K562 (cell line): Measurements from ENCODE around the gene BAIAP2. TPM values are rescaled to one million over a fixed set of nuclear protein-coding genes. Genes with fewer than 3 reads are reported as not detected.

Experiments
- ATAC-seq: fragments of 200-7000 bp; cut with Tn5 transposase; 3 replicates; pipeline ENCODE4 v1.9.1; 2020; ENCODE audit warnings: moderate library complexity
- BruUV-seq: library from RNA; stranded (reverse); fragments of 400-500 nt; replicated peaks from 2 replicates; lab custom pipeline; 2021; lab: Mats Ljungman, UMichigan
- CTCF ChIA-PET: fragments of 300-600 bp; formaldehyde crosslinking; extraction: SDS; loops from one replicate; lab custom pipeline; 2021; ENCODE audit warnings: low intra/inter-chr PET ratio; lab: Yijun Ruan, JAX
- POLR2A ChIA-PET: fragments of 300-600, 350-650 bp; sonication (Branson Sonifier 250); formaldehyde crosslinking; extraction: SDS; loops from one replicate; lab custom pipeline; 2021; ENCODE audit warnings: antibody characterized with exemption, inconsistent platforms; lab: Yijun Ruan, JAX
- DNase-seq, 4 experiments: peaks; one replicate each; pipeline versions ENCODE4 v3.0.0 to v3.0.0-alpha.2; 2011 to 2018; ENCODE audit warnings: low spot score in 3 of 4, mixed read lengths in 3 of 4; ENCODE audit errors: extremely low read depth in 1 of 4
- FAIRE-seq: peaks from 2 replicates; lab custom pipeline; 2011; peaks lifted over from hg19 to GRCh38; lab: Jason Lieb, UNC
- H2AFZ ChIP-seq: 2 replicates; pipeline ENCODE4 v1.6.0; 2011; ENCODE audit warnings: low read depth, low read length, control low read depth, inconsistent platforms
- H3K27ac ChIP-seq: fragments of 200-600 bp; 3 replicates; pipeline ENCODE4 v1.8.0; 2011; ENCODE audit warnings: low read depth, mild to moderate bottlenecking, control low read depth, inconsistent platforms, low read length, moderate library complexity, mixed read lengths; ENCODE audit errors: extremely low read depth
- H3K27me3 ChIP-seq, 2 experiments: fragments of 300-600 bp in 1 of 2; 2 replicates in 1 of 2; 3 replicates in 1 of 2; pipeline versions ENCODE4 v1.6.0 to v1.8.0; 2011; ENCODE audit warnings: inconsistent platforms in 2 of 2, low read length in 2 of 2, mild to moderate bottlenecking in 1 of 2, mixed read lengths in 1 of 2, moderate library complexity in 1 of 2; ENCODE audit not compliant: control insufficient read depth in 2 of 2, insufficient read depth in 2 of 2
- H3K36me3 ChIP-seq: fragments of 300-600 bp; 3 replicates; pipeline ENCODE4 v1.8.0; 2011; ENCODE audit warnings: mild to moderate bottlenecking, low read length, inconsistent platforms; ENCODE audit not compliant: control insufficient read depth, insufficient read depth
- H3K4me1 ChIP-seq, 2 experiments: fragments of 200-600 bp in 1 of 2; replicated peaks in 1 of 2; 2 replicates in 1 of 2; 3 replicates in 1 of 2; pipeline versions ENCODE4 v1.5.1 to v1.8.0; 2011; ENCODE audit warnings: inconsistent platforms in 2 of 2, low read length in 2 of 2, mild to moderate bottlenecking in 1 of 2, mixed read lengths in 1 of 2, moderate library complexity in 1 of 2; ENCODE audit not compliant: control insufficient read depth in 2 of 2, insufficient read depth in 2 of 2
- H3K4me2 ChIP-seq: 2 replicates; pipeline ENCODE4 v1.6.1; 2011; ENCODE audit warnings: low read length, control low read depth, inconsistent platforms, mixed read lengths; ENCODE audit not compliant: insufficient read depth
- H3K4me3 ChIP-seq: fragments of 200-600 bp; sonication (generic), shearing (Covaris generic); 2 replicates; pipeline ENCODE4 v1.5.1; 2016; ENCODE audit warnings: control low read depth, inconsistent platforms
- H3K79me2 ChIP-seq: fragments of 200-600 bp; 3 replicates; pipeline ENCODE4 v1.8.0; 2011; ENCODE audit warnings: low read length, inconsistent platforms; ENCODE audit not compliant: control insufficient read depth, insufficient read depth
- H3K9ac ChIP-seq, 2 experiments: 2 replicates each; pipeline versions ENCODE4 v1.6.0 to v1.6.1; 2011; ENCODE audit warnings: low read depth in 2 of 2, low read length in 2 of 2, control low read depth in 1 of 2, inconsistent platforms in 1 of 2, mild to moderate bottlenecking in 1 of 2, mixed read lengths in 1 of 2; ENCODE audit not compliant: insufficient read depth in 1 of 2
- H3K9me1 ChIP-seq: one replicate; pipeline ENCODE4 v1.6.0; 2011; ENCODE audit warnings: inconsistent platforms, mild to moderate bottlenecking, low read length, moderate library complexity; ENCODE audit not compliant: control insufficient read depth, insufficient read depth
- H3K9me3 ChIP-seq: replicated peaks from 2 replicates; pipeline ENCODE4 v1.5.1; 2011; ENCODE audit warnings: low read depth, low read length, inconsistent platforms; ENCODE audit not compliant: control insufficient read depth, insufficient read depth
- H4K20me1 ChIP-seq: replicated peaks from 2 replicates; pipeline ENCODE4 v1.6.1; 2011; ENCODE audit warnings: low read length, inconsistent platforms, mixed read lengths; ENCODE audit not compliant: control insufficient read depth, insufficient read depth
- ATF2 ChIP-seq: sonication (generic); formaldehyde crosslinking; IDR thresholded peaks from 2 replicates; pipeline ENCODE4 v1.8.1; 2022; ENCODE audit warnings: missing genetic modification reagents
- BDP1 ChIP-seq: IDR thresholded peaks from 3 replicates; pipeline ENCODE4 v1.6.1; 2011; ENCODE audit not compliant: insufficient read length, insufficient read depth
- EZH2 ChIP-seq: IDR thresholded peaks from 2 replicates; pipeline ENCODE4 v1.6.1; 2012; ENCODE audit warnings: low read depth, mild to moderate bottlenecking, inconsistent platforms, low read length, borderline replicate concordance
- FOXJ3 ChIP-seq: sonication (generic); formaldehyde crosslinking; IDR thresholded peaks from 2 replicates; pipeline ENCODE4 v1.4.0; 2020; ENCODE audit warnings: mild to moderate bottlenecking, missing genetic modification reagents
- HEY1 ChIP-seq: fragments of 250-450 bp; sonication (Bioruptor Pico); IDR thresholded peaks from 2 replicates; pipeline ENCODE4 v1.5.0; 2020; ENCODE audit warnings: mild to moderate bottlenecking, moderate library complexity, borderline replicate concordance
- JUND ChIP-seq, 2 experiments: IDR thresholded peaks; 2 replicates in 1 of 2; 3 replicates in 1 of 2; pipeline ENCODE4 v1.6.1; 2011; ENCODE audit warnings: borderline replicate concordance in 2 of 2, low read depth in 2 of 2, low read length in 2 of 2, improper control_type of control experiment in 1 of 2, missing biosample characterization in 1 of 2, missing genetic modification characterization in 1 of 2, missing genetic modification reagents in 1 of 2
- TFE3 ChIP-seq: fragments of 450-650 bp; formaldehyde crosslinking; IDR thresholded peaks from 2 replicates; pipeline ENCODE4 v1.4.0; 2020; ENCODE audit warnings: mild to moderate bottlenecking, mixed read lengths
- TSC22D4 ChIP-seq: fragments of 450-650 bp; IDR thresholded peaks from 2 replicates; pipeline ENCODE4 v1.6.1; 2016; ENCODE audit warnings: missing genetic modification characterization, missing biosample characterization, control low read depth
- ZNF311 ChIP-seq: fragments of 250-450 bp; sonication (Bioruptor Pico); IDR thresholded peaks from 2 replicates; pipeline ENCODE4 v1.4.0; 2020; ENCODE audit warnings: mild to moderate bottlenecking, moderate library complexity
- WGBS: fragments of 100-300 bp; shearing (Covaris generic); methylation state at CpG from one replicate; pipeline ENCODE4 v1.1.6; 2016; ENCODE audit warnings: low coverage, mixed read lengths; ENCODE audit not compliant: insufficient coverage; ENCODE audit errors: missing lambda C conversion rate; 5-methylcytosine and 5-hydroxymethylcytosine counted together
- in situ Hi-C: fragments of 300-500 bp; cut with MboI; formaldehyde crosslinking; loops from 4 replicates; pipeline ENCODE4 v1.15.0; 2018; ENCODE audit warnings: inconsistent platforms, mixed read lengths
- intact Hi-C: fragments of 100-400 bp; cut with micrococcal nuclease; formaldehyde crosslinking; loops from 2 replicates; pipeline ENCODE4 v1.14.2; 2022
- polyA plus RNA-seq, 8 experiments: library from polyadenylated mRNA; depleted of rRNA in 4 of 8; stranded (reverse) in 5 of 8; unstranded in 3 of 8; fragments of >200 nt; fragmentation: Nextera tagmentation in 2 of 8; fragmentation: Illumina TruSeq in 1 of 8; extraction: Ambion mirVana in 2 of 8; extraction: Trizol in 1 of 8; gene quantifications; 2 replicates each; pipeline versions ENCODE4 v1.2.1 to v1.2.3, GENCODE V29; 2011 to 2014; ENCODE audit warnings: inconsistent platforms in 1 of 8, missing spikeins in 1 of 8
- total RNA-seq, 7 experiments: library from RNA; depleted of rRNA in 6 of 7; stranded (reverse); fragments of >200 nt in 6 of 7; fragmentation: Illumina TruSeq in 2 of 7; extraction: Trizol in 2 of 7; gene quantifications; 2 replicates each; pipeline versions ENCODE4 v1.2.1 to v1.2.3, GENCODE V29; 2011 to 2021; ENCODE audit warnings: low replicate concordance in 1 of 7
- TF ChIP-seq, protein P1 (sequence below), 3 experiments: IDR thresholded peaks in 2 of 3; conservative IDR thresholded peaks in 1 of 3; 2 replicates each; pipeline ENCODE4 v1.5.1; 2011 to 2012; ENCODE audit warnings: low read length in 3 of 3, mild to moderate bottlenecking in 3 of 3, control low read depth in 2 of 3, improper control_type of control experiment in 1 of 3, inconsistent platforms in 1 of 3, low read depth in 1 of 3, mixed read lengths in 1 of 3, moderate library complexity in 1 of 3; ENCODE audit not compliant: insufficient read depth in 2 of 3

The BAIAP2 gene
- total and polyA plus RNA-seq, 9 of the 15 experiments (the other 6 are each of a cell fraction or from before 2014, with no cell fraction given): 2.3 to 51.6 (median 18.4) TPM

DNA sequence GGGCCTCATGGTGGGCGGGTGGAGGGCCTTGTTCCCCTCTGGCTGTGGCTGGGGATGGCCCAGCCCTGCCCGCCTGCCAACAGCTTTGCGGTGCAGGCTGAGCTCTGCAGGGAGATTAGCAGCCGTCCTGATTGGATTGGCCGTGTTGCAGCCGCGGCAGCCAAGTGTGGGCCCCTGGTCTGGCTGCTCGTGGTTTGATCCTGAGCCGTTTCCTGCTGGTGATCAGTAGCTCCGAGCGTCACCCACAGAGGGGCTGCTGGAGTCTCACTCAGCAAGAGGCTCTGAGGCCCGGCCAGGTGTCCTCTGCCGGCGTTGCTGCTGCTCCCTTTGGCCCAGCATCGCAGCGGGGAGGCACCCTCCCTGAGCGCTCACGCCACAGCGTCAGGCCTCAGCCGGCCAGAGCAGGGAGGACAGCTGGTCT lies 32.5 kb downstream of the BAIAP2 start:
- peaks cover 13% of the 10 kb centered on the region; the same call in 2 of the 3 replicates for H3K36me3 ChIP-seq
- CTCF ChIA-PET: no interaction called here
- WGBS: 92% methylated on average over 12 of the region's 20 CpGs
- intact Hi-C loops: no loop called here
- H4K20me1 ChIP-seq: no peaks in the 10 kb centered on the region; the same call in 1 of the 2 replicates
- H2AFZ ChIP-seq: no peak overlapping the region
- ATAC-seq: no peak
- FAIRE-seq: no peak
- peaks cover 0 to 72% of the 10 kb centered on the region in 2 experiments; a peak in 3 of 5 replicates for H3K4me1 ChIP-seq
- H3K27me3 ChIP-seq: no peaks in the 10 kb centered on the region
- no TSS peak for BruUV-seq
- POLR2A ChIA-PET: interaction anchor here (0.6 kb wide), 1 partner anchor 35 kb away, joined by 3 read pairs; no protein-coding TSS in a partner anchor
- no peak overlapping the region for H3K27ac ChIP-seq
- H3K4me2 ChIP-seq: no peak overlapping the region
- H3K9me1 ChIP-seq: no peaks in the 10 kb centered on the region
- no peak for DNase-seq
- TF ChIP-seq EZH2 (no peak), ZNF311 (CRISPR knock-in tag) (no peak), HEY1 (no peak), FOXJ3 (CRISPR knock-in tag) (no peak), ATF2 (no peak), JUND (IDR thresholded peaks at IDR 0.05; ENCODE audit: borderline replicate concordance, low read depth, low read length) (no peak), JUND (tag; IDR thresholded peaks at IDR 0.05; ENCODE audit: borderline replicate concordance, low read depth, low read length) (no peak), TFE3 (CRISPR knock-in tag) (no peak), TSC22D4 (tag) (no peak), BDP1 (no peak)
- TF ChIP-seq, protein P1, sequence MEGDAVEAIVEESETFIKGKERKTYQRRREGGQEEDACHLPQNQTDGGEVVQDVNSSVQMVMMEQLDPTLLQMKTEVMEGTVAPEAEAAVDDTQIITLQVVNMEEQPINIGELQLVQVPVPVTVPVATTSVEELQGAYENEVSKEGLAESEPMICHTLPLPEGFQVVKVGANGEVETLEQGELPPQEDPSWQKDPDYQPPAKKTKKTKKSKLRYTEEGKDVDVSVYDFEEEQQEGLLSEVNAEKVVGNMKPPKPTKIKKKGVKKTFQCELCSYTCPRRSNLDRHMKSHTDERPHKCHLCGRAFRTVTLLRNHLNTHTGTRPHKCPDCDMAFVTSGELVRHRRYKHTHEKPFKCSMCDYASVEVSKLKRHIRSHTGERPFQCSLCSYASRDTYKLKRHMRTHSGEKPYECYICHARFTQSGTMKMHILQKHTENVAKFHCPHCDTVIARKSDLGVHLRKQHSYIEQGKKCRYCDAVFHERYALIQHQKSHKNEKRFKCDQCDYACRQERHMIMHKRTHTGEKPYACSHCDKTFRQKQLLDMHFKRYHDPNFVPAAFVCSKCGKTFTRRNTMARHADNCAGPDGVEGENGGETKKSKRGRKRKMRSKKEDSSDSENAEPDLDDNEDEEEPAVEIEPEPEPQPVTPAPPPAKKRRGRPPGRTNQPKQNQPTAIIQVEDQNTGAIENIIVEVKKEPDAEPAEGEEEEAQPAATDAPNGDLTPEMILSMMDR (IDR thresholded peaks at IDR 0.05 in 2 of 3, conservative IDR thresholded peaks at IDR 0.05 in 1 of 3; ENCODE audit: insufficient read depth in 2 of 3, low read depth in 1 of 3, low read length in 3 of 3): no peak
- TF ChIP-seq, all 486 proteins: peak for 0
- in situ Hi-C loops: no loop called here
- Histone ChIP-seq H3K9me3 (no peaks in the 10 kb centered on the region), H3K4me3 (no peak overlapping the region), H3K79me2 (no peaks in the 10 kb centered on the region; the same call in 2 of the 3 replicates), H3K9ac (peak overlapping the region in 1 of 2 experiments; percentile 20; a peak in 2 of 4 replicates)
